Testis (tissue), 2 donors: ENCODE data around the gene SLC26A4.

Experiments
- POLR2A ChIP-seq: fragments of 450-650 bp; IDR thresholded peaks from one replicate; pipeline ENCODE4 v1.6.1; 2017; ENCODE audit warnings: antibody characterized with exemption, mild to moderate bottlenecking, moderate library complexity
- TF ChIP-seq, protein P1 (sequence below), 3 experiments: fragments of 450-650 bp in 2 of 3; fragments of 200-600 bp in 1 of 3; sonication (generic) in 1 of 3; IDR thresholded peaks; one replicate each; pipeline ENCODE4 v1.5.1; 2016 to 2019; ENCODE audit warnings: antibody characterized with exemption in 3 of 3, mild to moderate bottlenecking in 2 of 3, moderate library complexity in 1 of 3

DNA sequence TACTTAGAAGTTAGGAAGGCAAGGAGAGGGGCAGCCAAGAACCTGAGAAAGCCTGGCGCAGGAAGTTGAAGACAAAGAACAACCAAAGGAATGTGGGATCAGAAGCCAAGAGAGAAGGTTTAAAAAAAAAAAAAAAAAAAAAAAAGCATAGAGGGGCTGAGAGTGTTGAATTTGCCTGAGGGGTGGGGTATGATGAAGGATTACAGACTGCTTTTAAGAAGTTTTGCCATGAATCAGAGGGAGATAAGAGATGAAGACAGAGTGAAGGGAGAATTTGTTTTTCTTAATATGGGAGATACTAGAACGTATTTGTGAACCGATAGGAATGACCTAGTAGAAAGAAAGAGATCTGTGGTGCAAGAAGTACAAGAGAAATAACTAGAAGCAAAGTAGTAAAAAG is 6.7 kb downstream of the SLC26A4 start:
- TF ChIP-seq, protein P1, sequence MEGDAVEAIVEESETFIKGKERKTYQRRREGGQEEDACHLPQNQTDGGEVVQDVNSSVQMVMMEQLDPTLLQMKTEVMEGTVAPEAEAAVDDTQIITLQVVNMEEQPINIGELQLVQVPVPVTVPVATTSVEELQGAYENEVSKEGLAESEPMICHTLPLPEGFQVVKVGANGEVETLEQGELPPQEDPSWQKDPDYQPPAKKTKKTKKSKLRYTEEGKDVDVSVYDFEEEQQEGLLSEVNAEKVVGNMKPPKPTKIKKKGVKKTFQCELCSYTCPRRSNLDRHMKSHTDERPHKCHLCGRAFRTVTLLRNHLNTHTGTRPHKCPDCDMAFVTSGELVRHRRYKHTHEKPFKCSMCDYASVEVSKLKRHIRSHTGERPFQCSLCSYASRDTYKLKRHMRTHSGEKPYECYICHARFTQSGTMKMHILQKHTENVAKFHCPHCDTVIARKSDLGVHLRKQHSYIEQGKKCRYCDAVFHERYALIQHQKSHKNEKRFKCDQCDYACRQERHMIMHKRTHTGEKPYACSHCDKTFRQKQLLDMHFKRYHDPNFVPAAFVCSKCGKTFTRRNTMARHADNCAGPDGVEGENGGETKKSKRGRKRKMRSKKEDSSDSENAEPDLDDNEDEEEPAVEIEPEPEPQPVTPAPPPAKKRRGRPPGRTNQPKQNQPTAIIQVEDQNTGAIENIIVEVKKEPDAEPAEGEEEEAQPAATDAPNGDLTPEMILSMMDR (IDR thresholded peaks at IDR 0.05), result no peak
- TF ChIP-seq POLR2A, result no peak
